ACC112 (cell line): ENCODE data around the gene CCSER1.

Experiments used
- H2AFZ ChIP-seq: fragments of 200-600 bp; sonication (generic); one replicate; pipeline ENCODE4 v1.6.0; 2017; ENCODE audit warnings: antibody characterized with exemption, low read length; ENCODE audit not compliant: unreplicated experiment
- H3K27ac ChIP-seq: fragments of 200-600 bp; sonication (generic); 2 replicates; pipeline ENCODE4 v1.5.1; 2014; ENCODE audit warnings: low read depth, mild to moderate bottlenecking, antibody characterized with exemption, low read length, moderate library complexity
- H3K27me3 ChIP-seq: fragments of 200-600 bp; sonication (generic); 2 replicates; pipeline ENCODE4 v1.6.1; 2014; ENCODE audit warnings: mild to moderate bottlenecking, antibody characterized with exemption, low read length, moderate library complexity, mixed read lengths; ENCODE audit not compliant: insufficient read depth
- H3K36me3 ChIP-seq: fragments of 200-600 bp; sonication (generic); 2 replicates; pipeline ENCODE4 v1.6.1; 2016; ENCODE audit warnings: mild to moderate bottlenecking, antibody characterized with exemption, low read length, moderate library complexity, mixed read lengths; ENCODE audit not compliant: insufficient read depth
- H3K4me1 ChIP-seq: fragments of 200-600 bp; sonication (generic); one replicate; pipeline ENCODE4 v1.6.1; 2016; ENCODE audit warnings: low read length, mixed read lengths; ENCODE audit not compliant: insufficient read depth, unreplicated experiment, control insufficient read depth
- H3K4me3 ChIP-seq: fragments of 200-600 bp; sonication (generic); 2 replicates; pipeline ENCODE4 v1.5.1; 2014; ENCODE audit warnings: mild to moderate bottlenecking, low read depth, low read length
- H3K79me2 ChIP-seq: fragments of 200-600 bp; sonication (generic); one replicate; pipeline ENCODE4 v1.6.0; 2016; ENCODE audit warnings: low read length; ENCODE audit not compliant: control insufficient read depth, unreplicated experiment, insufficient read depth

Gene CCSER1

GRCh38 chr4:90227177-90227576 lies 100.0 kb downstream of the CCSER1 start:
- Histone ChIP-seq H3K4me1 (no peaks in the 10 kb centered on the region), H3K27ac (no peak overlapping the region), H3K36me3 (no peaks in the 10 kb centered on the region), H2AFZ (no peak overlapping the region), H3K27me3 (no peaks in the 10 kb centered on the region), H3K79me2 (no peaks in the 10 kb centered on the region), H3K4me3 (no peak overlapping the region)

GRCh38 chr4:90234916-90235547 lies 107.8 kb downstream of the CCSER1 start:
- Histone ChIP-seq H3K4me3 (no peak overlapping the region), H2AFZ (no peak overlapping the region), H3K36me3 (no peaks in the 10 kb centered on the region), H3K4me1 (no peaks in the 10 kb centered on the region), H3K27ac (no peak overlapping the region), H3K79me2 (no peaks in the 10 kb centered on the region), H3K27me3 (no peaks in the 10 kb centered on the region)

- Histone ChIP-seq H2AFZ (no peak overlapping the region), H3K79me2 (no peaks in the 10 kb centered on the region), H3K4me3 (no peak overlapping the region), H3K27ac (no peak overlapping the region), H3K27me3 (no peaks in the 10 kb centered on the region), H3K36me3 (no peaks in the 10 kb centered on the region), H3K4me1 (no peaks in the 10 kb centered on the region)
Measured at GRCh38 chr4:90237751-90238530, 110.7 kb downstream of the CCSER1 start.

GRCh38 chr4:90240333-90240732 lies 113.1 kb downstream of the CCSER1 start:
- Histone ChIP-seq H3K4me3 (no peak overlapping the region), H3K27ac (no peak overlapping the region), H3K27me3 (no peaks in the 10 kb centered on the region), H3K36me3 (no peaks in the 10 kb centered on the region), H3K4me1 (no peaks in the 10 kb centered on the region), H3K79me2 (no peaks in the 10 kb centered on the region), H2AFZ (no peak overlapping the region)

GRCh38 chr4:90241008-90241407 lies 113.8 kb downstream of the CCSER1 start:
- Histone ChIP-seq H3K27ac (no peak overlapping the region), H3K4me3 (no peak overlapping the region), H2AFZ (no peak overlapping the region), H3K27me3 (no peaks in the 10 kb centered on the region), H3K79me2 (no peaks in the 10 kb centered on the region), H3K36me3 (no peaks in the 10 kb centered on the region), H3K4me1 (no peaks in the 10 kb centered on the region)

GRCh38 chr4:90245837-90246236 lies 118.6 kb downstream of the CCSER1 start:
- no peaks in the 10 kb centered on the region for H3K4me1 ChIP-seq
- H3K4me3 ChIP-seq: no peak overlapping the region
- H3K36me3 ChIP-seq: no peaks in the 10 kb centered on the region
- H3K79me2 ChIP-seq: no peaks in the 10 kb centered on the region
- H3K27ac ChIP-seq: no peak overlapping the region
- H3K27me3 ChIP-seq: no peaks in the 10 kb centered on the region
- no peak overlapping the region for H2AFZ ChIP-seq

GRCh38 chr4:90246816-90247215 lies 119.6 kb downstream of the CCSER1 start:
- no peaks in the 10 kb centered on the region for H3K79me2 ChIP-seq
- no peak overlapping the region for H3K27ac ChIP-seq
- no peaks in the 10 kb centered on the region for H3K4me1 ChIP-seq
- H3K4me3 ChIP-seq: no peak overlapping the region
- H2AFZ ChIP-seq: no peak overlapping the region
- H3K27me3 ChIP-seq: no peaks in the 10 kb centered on the region
- H3K36me3 ChIP-seq: no peaks in the 10 kb centered on the region

- Histone ChIP-seq H3K27ac (no peak overlapping the region), H3K27me3 (no peaks in the 10 kb centered on the region), H3K4me3 (no peak overlapping the region), H3K79me2 (no peaks in the 10 kb centered on the region), H3K36me3 (no peaks in the 10 kb centered on the region), H2AFZ (no peak overlapping the region), H3K4me1 (no peaks in the 10 kb centered on the region)
Measured at GRCh38 chr4:90254357-90254756, 127.2 kb downstream of the CCSER1 start.

GRCh38 chr4:90274175-90274574 lies 147.0 kb downstream of the CCSER1 start:
- Histone ChIP-seq H3K4me1 (no peaks in the 10 kb centered on the region), H3K79me2 (no peaks in the 10 kb centered on the region), H3K27ac (no peak overlapping the region)

GRCh38 chr4:90280954-90281353 lies 153.8 kb downstream of the CCSER1 start:
- Histone ChIP-seq H3K27me3 (peaks cover 13% of the 10 kb centered on the region), H3K4me3 (no peak overlapping the region), H3K36me3 (no peaks in the 10 kb centered on the region), H3K79me2 (no peaks in the 10 kb centered on the region), H2AFZ (no peak overlapping the region), H3K27ac (no peak overlapping the region), H3K4me1 (no peaks in the 10 kb centered on the region)

More at GRCh38 chr4:90274175-90274574, 147.0 kb downstream of the CCSER1 start:
- Histone ChIP-seq H3K36me3 (no peaks in the 10 kb centered on the region), H2AFZ (no peak overlapping the region), H3K27me3 (no peaks in the 10 kb centered on the region), H3K4me3 (no peak overlapping the region)
